HFFc6 (cell line): ENCODE results near the gene TRPM7. TPM values are rescaled to one million over a fixed set of nuclear protein-coding genes. Genes with fewer than 3 reads are reported as not detected.
"Not testable (repeated sequence)": the region's sequence is repeated elsewhere in the genome, so short reads cannot be mapped to it uniquely, and the experiment has no call there.

Source experiments
- DNase-seq: peaks from one replicate; pipeline ENCODE4 v3.0.0-alpha.2; 2018
- H3K27ac Mint-ChIP-seq: 2 replicates; pipeline ENCODE4 v1.8.0; 2020; ENCODE audit warnings: mild to moderate bottlenecking, mixed read lengths
- H3K27me3 Mint-ChIP-seq: 2 replicates; pipeline ENCODE4 v1.8.0; 2021; ENCODE audit warnings: mild to moderate bottlenecking, moderate library complexity, mixed read lengths; ENCODE audit not compliant: insufficient read depth
- H3K36me3 Mint-ChIP-seq: 2 replicates; pipeline ENCODE4 v1.8.0; 2021; ENCODE audit warnings: low read depth, mixed read lengths
- H3K4me1 Mint-ChIP-seq: 2 replicates; pipeline ENCODE4 v1.8.0; 2020; ENCODE audit warnings: low read depth, mixed read lengths
- H3K4me3 Mint-ChIP-seq: 2 replicates; pipeline ENCODE4 v1.8.0; 2020; ENCODE audit warnings: mild to moderate bottlenecking, moderate library complexity, mixed read lengths
- H3K9me3 Mint-ChIP-seq: 2 replicates; pipeline ENCODE4 v1.8.0; 2020; ENCODE audit warnings: mild to moderate bottlenecking, mixed read lengths
- CTCF ChIP-seq: fragments of 200-600 bp; sonication (generic); IDR thresholded peaks from 2 replicates; pipeline ENCODE4 v1.5.0; 2021; ENCODE audit warnings: antibody characterized with exemption, mild to moderate bottlenecking
- total RNA-seq, 6 experiments: library from RNA; stranded (reverse); fragmentation: NEBNext Ultra II Directional; extraction: Animal tissue kit (Norgen Biotek cat#: 25700); gene quantifications; 2 replicates in 1 of 6; 3 replicates in 5 of 6; pipeline ENCODE4 v1.2.3, GENCODE V29; 2021

Gene TRPM7
- total RNA-seq, 6 experiments from 2014 or later = 20.6 to 24.6 (median 23.5) TPM

- no peak for DNase-seq
- Mint-ChIP-seq H3K27ac (no peak overlapping the region), H3K36me3 (peaks cover 15% of the 10 kb centered on the region; the same call in 1 of the 2 replicates), H3K4me3 (no peak overlapping the region), H3K4me1 (peaks cover 14% of the 10 kb centered on the region), H3K27me3 (peaks cover 3% of the 10 kb centered on the region; the same call in 1 of the 2 replicates), H3K9me3 (no peaks in the 10 kb centered on the region)
- TF ChIP-seq CTCF = no peak
These were observed 52.9 kb downstream of the TRPM7 start for GRCh38 chr15:50633653-50634052.

- Mint-ChIP-seq H3K27me3 (peaks cover 2% of the 10 kb centered on the region; the same call in 1 of the 2 replicates), H3K36me3 (peaks cover 2% of the 10 kb centered on the region; the same call in 1 of the 2 replicates), H3K9me3 (no peaks in the 10 kb centered on the region), H3K4me3 (no peak overlapping the region; the same call in 1 of the 2 replicates), H3K27ac (peak overlapping the region; percentile 48), H3K4me1 (peaks cover 37% of the 10 kb centered on the region)
- no peak for DNase-seq
- no peak for TF ChIP-seq CTCF
These were observed 58.2 kb downstream of the TRPM7 start for GRCh38 chr15:50628421-50628820.

GRCh38 chr15:50627351-50628055 lies 59.1 kb downstream of the TRPM7 start:
- peak overlapping the region; percentile 75 for H3K4me3 Mint-ChIP-seq
- TF ChIP-seq CTCF = no peak
- peaks cover 35% of the 10 kb centered on the region for H3K4me1 Mint-ChIP-seq
- H3K27ac Mint-ChIP-seq = peak overlapping the region; percentile 75
- H3K27me3 Mint-ChIP-seq = peaks cover 2% of the 10 kb centered on the region; the same call in 1 of the 2 replicates
- H3K9me3 Mint-ChIP-seq = no peaks in the 10 kb centered on the region
- peak; percentile 56 for DNase-seq
- no peaks in the 10 kb centered on the region; the same call in 1 of the 2 replicates for H3K36me3 Mint-ChIP-seq

- no peak for TF ChIP-seq CTCF
- no peaks in the 10 kb centered on the region for H3K9me3 Mint-ChIP-seq
- no peak for DNase-seq
These were observed 61.9 kb downstream of the TRPM7 start for GRCh38 chr15:50624616-50625168.

GRCh38 chr15:50622361-50622943 lies 64.1 kb downstream of the TRPM7 start:
- not testable (repeated sequence) for H3K27me3 Mint-ChIP-seq, H3K36me3 Mint-ChIP-seq, H3K27ac Mint-ChIP-seq, H3K4me3 Mint-ChIP-seq, H3K9me3 Mint-ChIP-seq
- peak; percentile 77 for TF ChIP-seq CTCF
- peaks cover 15% of the 10 kb centered on the region for H3K4me1 Mint-ChIP-seq
- peak; percentile 6 for DNase-seq

More at GRCh38 chr15:50624616-50625168, 61.9 kb downstream of the TRPM7 start:
- Mint-ChIP-seq H3K4me1 (peaks cover 34% of the 10 kb centered on the region), H3K36me3 (peaks cover 3% of the 10 kb centered on the region; the same call in 1 of the 2 replicates), H3K27me3 (peaks cover 2% of the 10 kb centered on the region; the same call in 1 of the 2 replicates), H3K4me3 (no peak overlapping the region), H3K27ac (no peak overlapping the region)

GRCh38 chr15:50616960-50617359 lies 69.6 kb downstream of the TRPM7 start:
- not testable (repeated sequence) for H3K36me3 Mint-ChIP-seq, H3K4me3 Mint-ChIP-seq, H3K4me1 Mint-ChIP-seq, H3K9me3 Mint-ChIP-seq, DNase-seq, H3K27me3 Mint-ChIP-seq, H3K27ac Mint-ChIP-seq

- not testable (repeated sequence) for H3K27me3 Mint-ChIP-seq, H3K9me3 Mint-ChIP-seq, H3K4me3 Mint-ChIP-seq, DNase-seq, H3K36me3 Mint-ChIP-seq, H3K27ac Mint-ChIP-seq, H3K4me1 Mint-ChIP-seq
These were observed 70.0 kb downstream of the TRPM7 start for GRCh38 chr15:50616554-50616953.
